ENCODE results near the gene HIPK2.

DNA sequence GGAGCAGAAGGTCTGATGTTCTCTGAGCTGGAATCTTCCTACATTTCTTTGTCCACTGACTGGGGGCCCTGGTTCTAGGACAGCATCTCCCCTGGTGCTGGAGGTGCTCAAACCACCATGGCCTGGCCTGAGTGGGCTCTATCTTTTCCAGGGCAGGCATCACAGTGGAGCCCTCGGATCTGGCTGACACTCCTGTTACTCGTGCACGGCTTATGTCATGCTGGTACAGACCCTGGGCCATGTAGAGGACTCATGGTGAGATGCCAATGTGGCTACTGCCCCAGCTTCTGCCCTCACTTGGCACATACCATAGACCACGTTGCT lies 96.0 kb downstream of the HIPK2 start:
- TF ChIP-seq, protein P1, sequence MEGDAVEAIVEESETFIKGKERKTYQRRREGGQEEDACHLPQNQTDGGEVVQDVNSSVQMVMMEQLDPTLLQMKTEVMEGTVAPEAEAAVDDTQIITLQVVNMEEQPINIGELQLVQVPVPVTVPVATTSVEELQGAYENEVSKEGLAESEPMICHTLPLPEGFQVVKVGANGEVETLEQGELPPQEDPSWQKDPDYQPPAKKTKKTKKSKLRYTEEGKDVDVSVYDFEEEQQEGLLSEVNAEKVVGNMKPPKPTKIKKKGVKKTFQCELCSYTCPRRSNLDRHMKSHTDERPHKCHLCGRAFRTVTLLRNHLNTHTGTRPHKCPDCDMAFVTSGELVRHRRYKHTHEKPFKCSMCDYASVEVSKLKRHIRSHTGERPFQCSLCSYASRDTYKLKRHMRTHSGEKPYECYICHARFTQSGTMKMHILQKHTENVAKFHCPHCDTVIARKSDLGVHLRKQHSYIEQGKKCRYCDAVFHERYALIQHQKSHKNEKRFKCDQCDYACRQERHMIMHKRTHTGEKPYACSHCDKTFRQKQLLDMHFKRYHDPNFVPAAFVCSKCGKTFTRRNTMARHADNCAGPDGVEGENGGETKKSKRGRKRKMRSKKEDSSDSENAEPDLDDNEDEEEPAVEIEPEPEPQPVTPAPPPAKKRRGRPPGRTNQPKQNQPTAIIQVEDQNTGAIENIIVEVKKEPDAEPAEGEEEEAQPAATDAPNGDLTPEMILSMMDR (IDR thresholded peaks at IDR 0.05; ENCODE audit: low read length), result no peak
- no peak for TF ChIP-seq EZH2 (IDR thresholded peaks at IDR 0.05; ENCODE audit: borderline replicate concordance, low read length)

Data from OCI-LY1 (cell line).